Natural killer cell treated with Interleukin-12 subunit alpha and Interleukin-12 subunit beta and Interleukin-15 and Interleukin-18, amount 100 ng/mL, for 72 hours (primary cell): ENCODE data around the gene RNF38. TPM values are rescaled to one million over a fixed set of nuclear protein-coding genes. Genes with fewer than 3 reads are reported as not detected.
"Not testable (repeated sequence)": the region's sequence is repeated elsewhere in the genome, so short reads cannot be mapped to it uniquely, and the experiment has no call there.

Experiments
- ATAC-seq, 2 donors: fragments of 150-1000 bp; cut with Tn5 transposase in 1 of 2; sonication (Bioruptor Pico), chemical (Tn5 transposase) in 1 of 2; 2 replicates each; pipeline ENCODE4 v1.10.0; 2021
- DNase-seq: peaks from one replicate; pipeline ENCODE4 v3.0.0; 2022; ENCODE audit warnings: low spot score
- H3K27ac Mint-ChIP-seq, 2 donors: 1 replicate in 1 of 2; 2 replicates in 1 of 2; pipeline ENCODE4 v1.8.0; 2022; ENCODE audit warnings: mixed read lengths in 2 of 2, mild to moderate bottlenecking in 1 of 2, moderate library complexity in 1 of 2
- H3K27me3 Mint-ChIP-seq, 2 donors: 1 replicate in 1 of 2; 2 replicates in 1 of 2; pipeline ENCODE4 v1.8.0; 2022; ENCODE audit warnings: mixed read lengths in 2 of 2
- H3K36me3 Mint-ChIP-seq: one replicate; pipeline ENCODE4 v1.8.0; 2022; ENCODE audit warnings: mixed read lengths
- H3K4me1 Mint-ChIP-seq, 2 donors: 1 replicate in 1 of 2; 2 replicates in 1 of 2; pipeline ENCODE4 v1.8.0; 2022; ENCODE audit warnings: low read depth in 2 of 2, mixed read lengths in 2 of 2, mild to moderate bottlenecking in 1 of 2
- H3K4me3 Mint-ChIP-seq: one replicate; pipeline ENCODE4 v1.8.0; 2022; ENCODE audit warnings: mixed read lengths
- H3K9me3 Mint-ChIP-seq: 2 replicates; pipeline ENCODE4 v1.8.0; 2022; ENCODE audit warnings: mixed read lengths
- total RNA-seq, 2 donors: library from RNA; stranded (reverse); gene quantifications; one replicate each; pipeline ENCODE4 v1.2.3, GENCODE V29; 2022

The RNF38 gene
- total RNA-seq: 10 to 100 TPM; 43.9 to 56.9 TPM

DNA sequence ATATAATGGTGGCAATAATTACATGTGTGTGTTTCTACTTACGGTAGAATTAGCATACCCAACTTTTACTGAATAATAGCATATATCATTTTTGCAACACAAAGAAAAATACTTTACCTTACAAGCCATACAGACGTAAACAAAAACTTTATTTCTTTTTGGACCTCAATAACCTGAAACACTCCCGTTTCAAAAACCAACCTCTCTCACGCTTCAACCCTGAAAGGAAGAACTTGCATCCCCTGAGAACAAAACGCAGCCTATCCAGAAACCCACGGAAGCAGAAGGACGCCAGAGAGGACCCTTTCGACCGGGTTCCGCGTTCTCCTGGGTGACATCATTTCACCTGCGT is at the start of gene RNF38:
RNF38 (minus strand) TSS at position 290 of the 352 bp plus-strand sequence; CDS start at position 129, 161 bp downstream.
- DNase-seq (no peak), ATAC-seq (no peak)
- H3K4me1 Mint-ChIP-seq: peaks cover 33 to 52% of the 10 kb centered on the region in 2 donors
- peak within 1 kb of the TSS; percentile 82 to 88 for H3K27ac Mint-ChIP-seq
- no peaks in the 10 kb centered on the region for H3K27me3 Mint-ChIP-seq
- no peaks in the 10 kb centered on the region for H3K9me3 Mint-ChIP-seq
- H3K36me3 Mint-ChIP-seq: no peaks in the 10 kb centered on the region
- peak within 1 kb of the TSS; percentile 91 for H3K4me3 Mint-ChIP-seq

DNA sequence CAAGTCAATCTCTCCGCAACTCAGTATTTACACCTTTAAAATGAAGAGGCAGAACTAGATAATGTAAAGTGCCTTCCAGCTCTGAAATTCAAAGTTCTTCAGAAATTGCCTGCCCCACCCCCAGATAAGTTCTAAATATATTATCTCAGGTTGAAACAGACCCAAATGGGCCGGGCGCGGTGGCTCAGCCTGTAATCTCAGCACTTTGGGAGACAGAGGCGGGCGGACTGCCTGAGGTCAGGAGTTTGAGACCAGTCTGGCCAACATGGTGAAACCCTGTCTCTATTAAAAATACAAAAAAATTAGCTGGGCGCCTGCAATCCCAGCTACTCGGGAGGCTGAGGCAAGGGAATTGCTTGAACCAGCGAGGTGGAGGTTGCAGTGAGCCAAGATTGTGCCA is 48.5 kb upstream of the RNF38 start:
- not testable (repeated sequence) for H3K36me3 Mint-ChIP-seq, H3K9me3 Mint-ChIP-seq, H3K4me3 Mint-ChIP-seq, DNase-seq, ATAC-seq, H3K27ac Mint-ChIP-seq, H3K27me3 Mint-ChIP-seq
- peaks cover 13 to 17% of the 10 kb centered on the region in 2 donors for H3K4me1 Mint-ChIP-seq

DNA sequence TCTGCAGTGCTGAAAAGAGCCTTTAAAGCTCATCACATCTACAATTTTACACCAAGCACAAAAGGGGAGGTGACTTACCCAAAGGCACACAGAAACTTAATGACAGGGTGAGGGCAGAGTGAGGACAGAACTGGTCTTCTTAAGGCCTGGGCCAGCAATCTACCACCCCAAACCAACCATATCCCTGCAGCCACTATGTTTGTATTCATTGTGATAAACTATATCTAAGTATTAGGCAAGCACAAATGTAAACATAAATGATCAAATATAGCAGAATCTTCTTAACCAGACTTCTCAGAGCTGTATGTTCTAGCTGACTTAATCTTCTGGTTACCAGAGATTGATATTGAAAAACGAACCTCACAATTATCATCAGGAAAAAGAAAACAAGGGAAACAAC is 47.9 kb upstream of the RNF38 start:
- H3K36me3 Mint-ChIP-seq: no peaks in the 10 kb centered on the region
- DNase-seq: no peak
- no peaks in the 10 kb centered on the region for H3K27me3 Mint-ChIP-seq
- H3K4me3 Mint-ChIP-seq: no peak overlapping the region
- peaks cover 15 to 20% of the 10 kb centered on the region in 2 donors for H3K4me1 Mint-ChIP-seq
- no peak overlapping the region for H3K27ac Mint-ChIP-seq
- ATAC-seq: no peak
- H3K9me3 Mint-ChIP-seq: no peaks in the 10 kb centered on the region

DNA sequence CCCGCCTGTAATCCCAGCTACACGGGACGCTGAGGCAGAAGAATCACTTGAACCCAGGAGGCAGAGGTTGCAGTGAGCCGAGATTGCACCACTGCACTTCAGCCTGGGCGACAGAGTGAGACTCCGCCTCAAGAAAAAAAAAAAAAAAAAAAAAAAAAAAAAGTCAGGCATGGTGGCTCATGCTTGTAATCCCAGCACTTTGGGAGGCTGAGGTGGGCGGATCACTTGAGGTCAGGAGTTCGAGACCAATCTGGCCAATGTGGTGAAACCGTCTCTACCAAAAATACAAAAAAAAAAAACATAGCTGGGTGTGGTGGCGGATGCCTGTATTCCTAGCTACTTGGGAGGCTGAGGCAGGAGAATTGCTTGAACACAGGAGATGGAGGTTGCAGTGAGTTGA is 46.6 kb upstream of the RNF38 start:
- not testable (repeated sequence) for H3K4me3 Mint-ChIP-seq, ATAC-seq, H3K27ac Mint-ChIP-seq, H3K27me3 Mint-ChIP-seq, DNase-seq, H3K9me3 Mint-ChIP-seq, H3K36me3 Mint-ChIP-seq
- peaks cover 20 to 26% of the 10 kb centered on the region in 2 donors for H3K4me1 Mint-ChIP-seq

DNA sequence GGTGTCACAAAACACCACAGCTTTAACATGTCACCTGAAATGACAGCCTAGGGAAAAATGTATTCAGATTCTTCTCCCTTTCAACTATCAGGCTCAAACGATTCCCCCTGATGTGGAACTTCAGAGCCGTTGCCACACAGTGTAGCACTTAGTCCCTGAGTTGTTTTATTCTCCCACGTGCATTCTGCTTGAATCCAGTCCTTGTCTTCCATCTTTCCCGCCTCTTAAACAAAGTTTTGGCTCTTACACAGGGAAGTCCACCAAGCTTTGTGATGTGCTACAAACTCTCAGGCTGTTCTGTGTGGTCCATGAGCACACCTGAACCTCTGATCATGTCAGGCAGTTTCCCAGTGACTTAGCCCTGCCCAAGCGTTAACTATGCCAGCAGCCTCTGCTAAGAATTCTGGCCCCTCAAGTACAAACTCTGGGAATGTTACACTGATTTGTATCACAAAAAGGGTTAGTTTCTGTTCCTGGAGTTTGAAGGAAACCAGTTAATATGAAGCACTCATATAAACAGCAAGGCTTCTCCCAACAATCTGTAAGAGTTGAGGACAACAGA is 45.8 kb upstream of the RNF38 start:
- Mint-ChIP-seq H3K27me3 (no peaks in the 10 kb centered on the region), H3K27ac (no peak overlapping the region), H3K4me3 (no peak overlapping the region)

DNA sequence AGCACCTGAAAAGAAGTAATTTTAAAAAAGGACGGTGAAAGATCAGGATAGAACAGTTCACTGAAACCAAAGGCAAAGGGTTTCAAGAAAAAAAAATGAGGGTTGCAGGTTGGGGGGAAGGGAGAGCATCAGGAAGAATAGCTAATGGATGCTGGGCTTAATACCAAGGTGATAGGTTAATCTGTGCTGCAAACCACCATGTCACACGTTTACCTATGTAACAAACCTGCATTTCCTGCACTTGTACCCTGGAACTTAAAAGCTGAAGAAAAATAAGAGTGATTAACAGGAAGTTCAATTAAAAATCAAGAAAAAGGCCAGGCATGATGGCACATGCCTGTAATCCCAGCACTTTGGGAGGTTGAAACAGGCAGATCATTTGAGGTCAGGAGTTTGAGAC is 44.1 kb upstream of the RNF38 start:
- Mint-ChIP-seq H3K4me1 (peaks cover 20 to 27% of the 10 kb centered on the region in 2 donors), H3K27ac (peak overlapping the region in 1 of 2 donors; percentile 15), H3K9me3 (no peaks in the 10 kb centered on the region), H3K36me3 (no peaks in the 10 kb centered on the region), H3K27me3 (no peaks in the 10 kb centered on the region), H3K4me3 (no peak overlapping the region)
- ATAC-seq: no peak
- DNase-seq: no peak

More for the DNA sequence above, 45.8 kb upstream of the RNF38 start:
- Mint-ChIP-seq H3K9me3 (no peaks in the 10 kb centered on the region), H3K36me3 (no peaks in the 10 kb centered on the region), H3K4me1 (peaks cover 20 to 27% of the 10 kb centered on the region in 2 donors)
- no peak for DNase-seq
- ATAC-seq: no peak

DNA sequence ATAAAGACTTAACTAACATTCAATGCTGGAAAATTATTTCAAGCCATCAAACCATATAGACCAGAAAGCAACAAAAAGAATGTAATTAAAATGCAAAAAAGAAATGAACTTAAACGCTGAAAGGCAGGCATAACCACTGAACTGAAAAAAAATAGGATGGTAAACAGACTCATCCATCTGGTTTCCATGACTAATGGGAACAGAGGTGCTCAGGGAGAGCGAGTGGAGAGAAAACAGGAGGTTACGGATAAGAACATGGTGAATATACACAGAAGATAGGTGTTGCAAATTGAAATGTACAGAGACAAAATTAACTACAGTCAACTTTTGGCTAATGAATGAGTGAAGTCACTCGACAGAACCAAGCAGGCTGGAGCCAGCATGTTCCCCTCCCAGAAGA is 43.5 kb upstream of the RNF38 start:
- Mint-ChIP-seq H3K27me3 (no peaks in the 10 kb centered on the region), H3K9me3 (no peaks in the 10 kb centered on the region), H3K4me3 (no peak overlapping the region), H3K4me1 (peaks cover 22 to 27% of the 10 kb centered on the region in 2 donors), H3K27ac (peak overlapping the region in 1 of 2 donors; percentile 15), H3K36me3 (no peaks in the 10 kb centered on the region)
- DNase-seq (no peak), ATAC-seq (no peak)

DNA sequence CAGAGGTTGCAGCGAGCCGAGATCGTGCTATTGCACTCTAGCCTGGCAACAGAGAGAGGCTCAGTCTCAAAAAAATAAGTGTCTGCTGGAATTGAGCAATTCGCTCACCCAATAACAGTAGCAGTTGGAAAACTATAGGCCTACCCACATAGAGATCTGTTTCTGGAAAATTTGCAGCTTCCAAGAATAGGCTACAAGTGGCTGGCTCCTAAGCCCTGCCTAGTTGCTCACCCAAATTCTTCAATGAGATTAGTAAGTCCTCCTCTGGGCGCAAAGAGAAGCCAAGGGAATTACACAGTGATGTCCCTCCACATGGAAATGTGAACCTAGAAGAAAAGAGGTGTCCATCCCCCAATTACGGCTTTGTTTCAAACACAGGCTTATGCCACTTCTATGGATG is 42.6 kb upstream of the RNF38 start:
- Mint-ChIP-seq H3K27me3 (no peaks in the 10 kb centered on the region), H3K9me3 (no peaks in the 10 kb centered on the region), H3K4me1 (peaks cover 21 to 23% of the 10 kb centered on the region in 2 donors), H3K27ac (no peak overlapping the region), H3K4me3 (no peak overlapping the region), H3K36me3 (no peaks in the 10 kb centered on the region)
- no peak for DNase-seq
- no peak for ATAC-seq

DNA sequence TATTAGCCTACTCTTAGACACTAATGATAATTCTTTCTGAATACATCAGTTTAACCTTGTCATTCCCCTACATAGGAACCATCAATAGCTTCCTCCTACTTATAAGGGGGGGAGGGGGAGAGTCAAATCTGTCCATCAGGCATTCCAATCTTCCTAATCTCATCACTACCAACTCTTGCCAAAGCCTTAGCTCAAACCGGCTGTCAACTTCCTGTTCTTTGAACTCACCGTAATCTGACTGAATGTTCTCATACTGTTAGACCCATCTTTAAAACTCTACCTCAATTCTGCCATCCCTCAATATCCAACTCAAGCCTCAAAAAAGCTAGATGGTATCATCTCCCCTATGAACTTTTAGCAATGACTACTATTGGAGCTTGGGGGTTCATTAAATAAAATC is 41.9 kb upstream of the RNF38 start:
- no peak overlapping the region for H3K4me3 Mint-ChIP-seq
- no peaks in the 10 kb centered on the region for H3K9me3 Mint-ChIP-seq
- no peaks in the 10 kb centered on the region for H3K36me3 Mint-ChIP-seq
- H3K27ac Mint-ChIP-seq: no peak overlapping the region
- DNase-seq (no peak), ATAC-seq (no peak)
- H3K4me1 Mint-ChIP-seq: peaks cover 25 to 29% of the 10 kb centered on the region in 2 donors
- H3K27me3 Mint-ChIP-seq: no peaks in the 10 kb centered on the region

DNA sequence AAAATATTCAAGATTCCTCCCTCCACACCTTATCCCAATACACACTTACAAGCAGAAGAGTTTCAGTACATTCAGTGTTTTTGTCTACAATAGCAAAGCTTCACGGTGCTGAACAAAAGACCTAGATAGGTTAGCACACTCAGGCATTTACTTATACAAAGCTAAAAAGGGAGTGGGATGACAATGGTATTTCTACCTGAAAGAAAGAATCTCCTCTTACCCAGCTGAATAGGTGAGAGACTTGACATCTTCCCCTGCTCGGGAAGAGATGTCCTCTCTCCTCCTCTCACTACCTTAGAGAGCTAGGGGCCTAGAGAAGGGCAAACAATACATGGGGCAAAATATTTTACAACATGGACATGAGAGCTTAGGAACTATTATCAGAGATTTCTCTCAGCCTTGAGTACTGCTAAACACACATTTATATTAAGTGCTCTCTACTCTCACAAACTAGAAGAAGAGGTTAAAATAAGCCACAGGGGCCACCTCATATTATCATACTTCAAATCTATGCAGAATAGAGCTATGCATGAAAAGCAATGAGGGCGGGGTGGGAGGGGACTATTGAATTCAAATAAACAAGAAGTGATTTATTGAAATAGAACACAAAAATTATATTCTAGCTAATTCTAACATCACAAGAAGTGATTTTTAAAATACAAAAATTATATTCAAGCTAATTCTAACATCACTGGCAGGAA is 38.6 kb upstream of the RNF38 start:
- Mint-ChIP-seq H3K4me1 (peaks cover 20 to 23% of the 10 kb centered on the region in 2 donors), H3K9me3 (no peaks in the 10 kb centered on the region), H3K36me3 (no peaks in the 10 kb centered on the region), H3K27me3 (no peaks in the 10 kb centered on the region), H3K4me3 (no peak overlapping the region), H3K27ac (peak overlapping the region in 1 of 2 donors; percentile 41)
- no peak for DNase-seq
- ATAC-seq: no peak

DNA sequence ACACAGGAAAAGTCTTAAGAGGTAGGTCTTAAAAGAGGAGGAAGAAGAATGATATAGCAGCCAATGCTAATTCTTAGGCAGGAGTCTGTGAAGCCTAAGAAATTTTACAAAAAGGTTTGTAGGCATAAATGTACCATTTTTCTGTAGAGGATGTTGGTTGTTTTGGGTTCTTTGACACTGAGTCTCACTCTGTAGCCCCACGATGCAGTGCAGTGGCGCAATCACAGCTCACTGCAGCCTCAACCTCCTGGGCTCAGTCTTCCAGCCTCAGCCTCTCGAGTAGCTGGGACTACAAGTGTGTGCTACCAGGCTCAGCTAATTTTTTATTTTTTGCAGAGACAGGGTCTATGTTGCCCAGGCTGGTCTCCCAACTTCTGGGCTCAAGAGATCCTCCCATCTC is 37.7 kb upstream of the RNF38 start:
- Mint-ChIP-seq H3K4me1 (peaks cover 16 to 20% of the 10 kb centered on the region in 2 donors), H3K36me3 (no peaks in the 10 kb centered on the region), H3K27ac (no peak overlapping the region), H3K4me3 (no peak overlapping the region), H3K9me3 (no peaks in the 10 kb centered on the region), H3K27me3 (no peaks in the 10 kb centered on the region)
- ATAC-seq (peak in 1 of 2 donors; percentile 41), DNase-seq (no peak)

DNA sequence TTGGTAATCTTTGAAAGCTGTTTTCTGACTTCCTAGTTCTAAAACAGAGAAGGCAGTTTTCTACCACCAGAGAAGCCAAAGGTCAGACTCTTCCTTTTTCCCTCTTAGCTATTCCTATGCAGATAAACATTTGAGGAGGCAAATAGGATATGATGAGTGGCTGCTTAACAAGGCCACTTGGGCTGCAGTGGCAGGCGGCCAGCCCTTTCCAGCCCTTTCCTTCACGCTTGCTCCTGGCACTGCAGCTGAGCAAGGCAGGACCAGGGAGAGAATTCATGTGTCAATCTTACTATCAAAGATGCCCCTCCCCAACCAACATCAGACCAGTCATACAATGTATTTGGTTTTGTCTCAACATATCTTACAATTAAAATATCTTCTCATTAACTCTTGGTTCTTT is 36.8 kb upstream of the RNF38 start:
- Mint-ChIP-seq H3K27ac (no peak overlapping the region), H3K9me3 (no peaks in the 10 kb centered on the region), H3K4me1 (peaks cover 13 to 17% of the 10 kb centered on the region in 2 donors), H3K36me3 (no peaks in the 10 kb centered on the region), H3K4me3 (no peak overlapping the region), H3K27me3 (no peaks in the 10 kb centered on the region)
- ATAC-seq (no peak), DNase-seq (no peak)

DNA sequence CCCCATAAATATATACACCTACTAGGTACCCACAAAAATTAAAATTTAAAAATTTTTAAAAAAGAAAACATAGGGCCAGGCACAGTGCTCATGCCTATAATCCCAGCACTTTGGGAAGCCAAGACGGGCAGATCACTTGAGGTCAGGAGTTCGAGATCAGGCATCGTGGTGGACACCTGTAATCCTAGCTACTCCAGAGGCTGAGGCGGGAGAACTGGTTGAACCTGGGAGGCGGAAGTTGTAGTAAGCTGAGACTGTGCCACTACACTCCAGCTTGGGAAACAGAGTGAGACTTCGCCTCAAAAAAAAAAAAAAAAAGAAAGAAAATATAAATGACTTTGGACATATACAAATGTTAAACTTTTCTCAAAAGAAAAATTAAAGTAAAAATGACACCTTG is 33.3 kb upstream of the RNF38 start:
- no peak for DNase-seq
- Mint-ChIP-seq H3K4me3 (no peak overlapping the region), H3K4me1 (peaks cover 13 to 25% of the 10 kb centered on the region in 2 donors), H3K36me3 (no peaks in the 10 kb centered on the region), H3K9me3 (no peaks in the 10 kb centered on the region), H3K27me3 (no peaks in the 10 kb centered on the region), H3K27ac (no peak overlapping the region)
- ATAC-seq: no peak

DNA sequence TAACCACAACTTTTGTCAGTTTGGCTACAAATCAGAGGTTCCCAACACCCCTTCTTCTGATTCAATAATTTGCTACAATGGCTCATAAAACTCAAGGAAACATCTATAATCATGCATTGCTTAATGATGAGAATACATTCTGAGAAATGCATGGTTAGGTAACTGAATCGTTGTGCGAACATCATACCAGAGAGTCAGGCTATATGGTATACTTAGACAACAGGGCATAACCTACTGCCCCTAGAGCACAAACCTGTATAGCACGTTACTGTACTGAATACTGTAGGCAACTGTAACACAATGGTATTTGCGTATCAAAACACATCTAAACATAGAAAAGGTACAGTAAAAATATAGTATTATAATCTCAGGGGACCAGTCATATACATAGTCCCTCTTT is 31.0 kb upstream of the RNF38 start:
- ATAC-seq: no peak
- no peaks in the 10 kb centered on the region for H3K9me3 Mint-ChIP-seq
- H3K4me3 Mint-ChIP-seq: no peak overlapping the region
- no peak for DNase-seq
- H3K27me3 Mint-ChIP-seq: no peaks in the 10 kb centered on the region
- H3K4me1 Mint-ChIP-seq: peaks cover 18 to 20% of the 10 kb centered on the region in 2 donors
- H3K36me3 Mint-ChIP-seq: no peaks in the 10 kb centered on the region
- H3K27ac Mint-ChIP-seq: no peak overlapping the region
